ENCODE results near the gene SLC16A2. TPM values are rescaled to one million over a fixed set of nuclear protein-coding genes. Genes with fewer than 3 reads are reported as not detected.

Gene SLC16A2
- total RNA-seq, 1 experiment from 2014 or later, result 34.5 TPM

DNA sequence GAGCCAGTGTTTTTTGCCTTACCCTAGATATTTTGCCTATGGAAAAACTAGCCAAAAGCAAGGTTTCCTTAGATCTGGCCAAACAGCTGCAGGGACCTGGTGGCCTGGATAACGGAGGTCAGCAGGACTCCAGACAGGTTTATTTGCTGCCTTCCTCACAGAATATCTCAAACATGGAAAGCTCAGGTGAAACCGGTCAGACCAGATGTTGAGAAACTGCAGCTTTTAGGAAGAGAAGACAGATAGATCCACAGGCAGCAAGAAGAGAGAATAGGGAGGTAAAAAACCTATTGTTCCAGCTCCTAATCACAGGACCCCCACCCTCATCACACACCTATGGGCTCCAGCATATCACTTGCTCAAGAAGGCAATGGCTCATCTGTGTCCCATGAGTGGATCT lies 16.2 kb downstream of the SLC16A2 start:
- no peaks in the 10 kb centered on the region for H3K36me3 ChIP-seq (ENCODE audit: control insufficient read depth, insufficient read depth, low read length)
- in situ Hi-C loops (cut with HindIII; ENCODE audit: low pct_unique_long_range_greater_than_20kb, low sequenced_read_pairs), result no loop called here
- no peak overlapping the region for H3K27ac ChIP-seq (ENCODE audit: low read length)
- CTCF ChIA-PET, result no interaction called here
- POLR2A ChIA-PET, result interaction anchor here (0.5 kb wide), 1 partner anchor 1867 kb away, joined by 4 read pairs; no protein-coding TSS in a partner anchor
- ATAC-seq (no peak), DNase-seq (ENCODE audit: low read depth, low spot score) (no peak)
- H3K27me3 ChIP-seq (ENCODE audit: control insufficient read depth, insufficient read depth, low read length), result no peaks in the 10 kb centered on the region
- H3K4me1 ChIP-seq (ENCODE audit: control insufficient read depth, insufficient read depth, low read length), result no peaks in the 10 kb centered on the region
- H3K4me3 ChIP-seq (ENCODE audit: low read depth in 2 of 2, low read length in 2 of 2), result no peak overlapping the region
- intact Hi-C loops (cut with micrococcal nuclease; ENCODE audit: unreplicated experiment), result no loop called here
- H3K9me3 ChIP-seq (ENCODE audit: control insufficient read depth, insufficient read depth, low read depth, low read length), result no peaks in the 10 kb centered on the region
- no TSS peak for BruUV-seq (replicated peaks)
- no peak for TF ChIP-seq TCF7L2 (IDR thresholded peaks at IDR 0.05; ENCODE audit: low read depth, low read length)
- no peak for TF ChIP-seq POLR2AphosphoS5 (IDR thresholded peaks at IDR 0.05; ENCODE audit: low read depth, low read length)
- TF ChIP-seq SIN3A (IDR thresholded peaks at IDR 0.05; ENCODE audit: borderline replicate concordance, insufficient read depth, low read depth, low read length), result no peak

DNA sequence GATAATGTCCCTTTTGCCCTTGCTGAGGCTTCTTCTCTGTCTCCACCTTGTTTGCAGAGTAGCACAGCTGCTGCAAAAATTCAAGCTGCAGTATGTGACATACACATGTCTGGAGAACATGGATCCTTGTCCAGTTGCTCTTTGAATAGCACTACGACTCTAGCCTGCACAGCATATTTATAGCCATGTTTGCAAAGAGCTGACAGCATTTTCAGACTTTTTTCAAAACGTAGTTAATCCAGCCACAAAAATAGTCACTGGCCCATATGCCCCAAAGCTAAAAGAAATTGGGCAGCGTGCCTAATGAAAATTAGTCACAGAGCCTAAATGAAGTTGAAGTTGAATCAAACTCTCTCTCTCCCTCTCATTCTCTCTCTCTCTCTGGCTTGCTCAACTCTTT lies 17.5 kb downstream of the SLC16A2 start:
- no peaks in the 10 kb centered on the region for H3K27me3 ChIP-seq (ENCODE audit: control insufficient read depth, insufficient read depth, low read length)
- TF ChIP-seq SIN3A (IDR thresholded peaks at IDR 0.05; ENCODE audit: borderline replicate concordance, insufficient read depth, low read depth, low read length) (no peak), TCF7L2 (IDR thresholded peaks at IDR 0.05; ENCODE audit: low read depth, low read length) (no peak), POLR2AphosphoS5 (IDR thresholded peaks at IDR 0.05; ENCODE audit: low read depth, low read length) (no peak)
- TF ChIP-seq, protein P1, sequence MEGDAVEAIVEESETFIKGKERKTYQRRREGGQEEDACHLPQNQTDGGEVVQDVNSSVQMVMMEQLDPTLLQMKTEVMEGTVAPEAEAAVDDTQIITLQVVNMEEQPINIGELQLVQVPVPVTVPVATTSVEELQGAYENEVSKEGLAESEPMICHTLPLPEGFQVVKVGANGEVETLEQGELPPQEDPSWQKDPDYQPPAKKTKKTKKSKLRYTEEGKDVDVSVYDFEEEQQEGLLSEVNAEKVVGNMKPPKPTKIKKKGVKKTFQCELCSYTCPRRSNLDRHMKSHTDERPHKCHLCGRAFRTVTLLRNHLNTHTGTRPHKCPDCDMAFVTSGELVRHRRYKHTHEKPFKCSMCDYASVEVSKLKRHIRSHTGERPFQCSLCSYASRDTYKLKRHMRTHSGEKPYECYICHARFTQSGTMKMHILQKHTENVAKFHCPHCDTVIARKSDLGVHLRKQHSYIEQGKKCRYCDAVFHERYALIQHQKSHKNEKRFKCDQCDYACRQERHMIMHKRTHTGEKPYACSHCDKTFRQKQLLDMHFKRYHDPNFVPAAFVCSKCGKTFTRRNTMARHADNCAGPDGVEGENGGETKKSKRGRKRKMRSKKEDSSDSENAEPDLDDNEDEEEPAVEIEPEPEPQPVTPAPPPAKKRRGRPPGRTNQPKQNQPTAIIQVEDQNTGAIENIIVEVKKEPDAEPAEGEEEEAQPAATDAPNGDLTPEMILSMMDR (IDR thresholded peaks at IDR 0.05), result no peak
- TF ChIP-seq, protein P2, sequence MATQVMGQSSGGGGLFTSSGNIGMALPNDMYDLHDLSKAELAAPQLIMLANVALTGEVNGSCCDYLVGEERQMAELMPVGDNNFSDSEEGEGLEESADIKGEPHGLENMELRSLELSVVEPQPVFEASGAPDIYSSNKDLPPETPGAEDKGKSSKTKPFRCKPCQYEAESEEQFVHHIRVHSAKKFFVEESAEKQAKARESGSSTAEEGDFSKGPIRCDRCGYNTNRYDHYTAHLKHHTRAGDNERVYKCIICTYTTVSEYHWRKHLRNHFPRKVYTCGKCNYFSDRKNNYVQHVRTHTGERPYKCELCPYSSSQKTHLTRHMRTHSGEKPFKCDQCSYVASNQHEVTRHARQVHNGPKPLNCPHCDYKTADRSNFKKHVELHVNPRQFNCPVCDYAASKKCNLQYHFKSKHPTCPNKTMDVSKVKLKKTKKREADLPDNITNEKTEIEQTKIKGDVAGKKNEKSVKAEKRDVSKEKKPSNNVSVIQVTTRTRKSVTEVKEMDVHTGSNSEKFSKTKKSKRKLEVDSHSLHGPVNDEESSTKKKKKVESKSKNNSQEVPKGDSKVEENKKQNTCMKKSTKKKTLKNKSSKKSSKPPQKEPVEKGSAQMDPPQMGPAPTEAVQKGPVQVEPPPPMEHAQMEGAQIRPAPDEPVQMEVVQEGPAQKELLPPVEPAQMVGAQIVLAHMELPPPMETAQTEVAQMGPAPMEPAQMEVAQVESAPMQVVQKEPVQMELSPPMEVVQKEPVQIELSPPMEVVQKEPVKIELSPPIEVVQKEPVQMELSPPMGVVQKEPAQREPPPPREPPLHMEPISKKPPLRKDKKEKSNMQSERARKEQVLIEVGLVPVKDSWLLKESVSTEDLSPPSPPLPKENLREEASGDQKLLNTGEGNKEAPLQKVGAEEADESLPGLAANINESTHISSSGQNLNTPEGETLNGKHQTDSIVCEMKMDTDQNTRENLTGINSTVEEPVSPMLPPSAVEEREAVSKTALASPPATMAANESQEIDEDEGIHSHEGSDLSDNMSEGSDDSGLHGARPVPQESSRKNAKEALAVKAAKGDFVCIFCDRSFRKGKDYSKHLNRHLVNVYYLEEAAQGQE (IDR thresholded peaks at IDR 0.05; ENCODE audit: insufficient read depth in 1 of 2, low read depth in 2 of 2, low read length in 1 of 2), result no peak
- intact Hi-C loops (cut with micrococcal nuclease; ENCODE audit: unreplicated experiment) (no loop called here), in situ Hi-C loops (cut with HindIII; ENCODE audit: low pct_unique_long_range_greater_than_20kb, low sequenced_read_pairs) (no loop called here)
- no peaks in the 10 kb centered on the region for H3K4me1 ChIP-seq (ENCODE audit: control insufficient read depth, insufficient read depth, low read length)
- no TSS peak for BruUV-seq (replicated peaks)
- H3K36me3 ChIP-seq (ENCODE audit: control insufficient read depth, insufficient read depth, low read length), result no peaks in the 10 kb centered on the region
- no peak overlapping the region for H3K27ac ChIP-seq (ENCODE audit: low read length)
- H3K4me3 ChIP-seq (ENCODE audit: low read depth in 2 of 2, low read length in 2 of 2), result no peak overlapping the region
- ChIA-PET POLR2A (no interaction called here), CTCF (interaction anchor here (0.7 kb wide), 1 partner anchor 13 kb away, joined by 3 read pairs; no protein-coding TSS in a partner anchor)
- no peaks in the 10 kb centered on the region for H3K9me3 ChIP-seq (ENCODE audit: control insufficient read depth, insufficient read depth, low read depth, low read length)
- DNase-seq (ENCODE audit: low read depth, low spot score) (no peak), ATAC-seq (no peak)

DNA sequence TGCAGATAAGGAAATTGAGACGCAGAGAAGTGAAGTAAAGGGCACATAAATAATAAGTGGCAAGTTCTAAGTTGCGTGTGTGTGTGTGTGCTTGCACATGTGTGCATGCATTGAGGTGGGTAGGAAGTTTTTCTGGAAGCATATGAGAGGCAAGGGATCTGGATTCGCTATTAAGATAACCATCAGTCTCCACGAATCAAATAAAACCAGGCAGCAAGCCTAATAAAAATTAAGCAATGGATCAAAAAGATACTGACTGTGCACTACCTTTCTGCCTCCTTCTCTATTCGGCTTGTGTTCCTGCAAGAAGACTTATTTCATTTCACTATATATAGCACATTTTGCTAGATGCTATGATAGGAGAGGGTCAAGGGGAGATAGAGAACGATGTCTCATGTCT lies 23.8 kb downstream of the SLC16A2 start:
- no TSS peak for BruUV-seq (replicated peaks)
- in situ Hi-C loops (cut with HindIII; ENCODE audit: low pct_unique_long_range_greater_than_20kb, low sequenced_read_pairs), result no loop called here
- no peak for TF ChIP-seq TCF7L2 (IDR thresholded peaks at IDR 0.05; ENCODE audit: low read depth, low read length)
- TF ChIP-seq, protein P1 (IDR thresholded peaks at IDR 0.05), result no peak
- TF ChIP-seq, protein P2 (IDR thresholded peaks at IDR 0.05; ENCODE audit: insufficient read depth in 1 of 2, low read depth in 2 of 2, low read length in 1 of 2), result no peak
- no peak for TF ChIP-seq POLR2AphosphoS5 (IDR thresholded peaks at IDR 0.05; ENCODE audit: low read depth, low read length)
- TF ChIP-seq SIN3A (IDR thresholded peaks at IDR 0.05; ENCODE audit: borderline replicate concordance, insufficient read depth, low read depth, low read length), result no peak
- H3K36me3 ChIP-seq (ENCODE audit: control insufficient read depth, insufficient read depth, low read length), result no peaks in the 10 kb centered on the region
- H3K27ac ChIP-seq (ENCODE audit: low read length), result no peak overlapping the region
- H3K9me3 ChIP-seq (ENCODE audit: control insufficient read depth, insufficient read depth, low read depth, low read length), result no peaks in the 10 kb centered on the region
- no peak for ATAC-seq
- no peak overlapping the region for H3K4me3 ChIP-seq (ENCODE audit: low read depth in 2 of 2, low read length in 2 of 2)
- intact Hi-C loops (cut with micrococcal nuclease; ENCODE audit: unreplicated experiment), result no loop called here
- no peak for DNase-seq (ENCODE audit: low read depth, low spot score)
- POLR2A ChIA-PET, result no interaction called here
- CTCF ChIA-PET, result no interaction called here
- no peaks in the 10 kb centered on the region; the same call in 1 of the 2 replicates for H3K4me1 ChIP-seq (ENCODE audit: control insufficient read depth, insufficient read depth, low read length)
- H3K27me3 ChIP-seq (ENCODE audit: control insufficient read depth, insufficient read depth, low read length), result no peaks in the 10 kb centered on the region

Measured in Panc1 (cell line).